Retinal pigment epithelial cell (primary cell): ENCODE measurements around the gene EEPD1.

Experiments used
- DNase-seq: peaks from one replicate; pipeline ENCODE4 v3.0.0-alpha.2; 2010; ENCODE audit warnings: low read depth
- H3K4me3 ChIP-seq: 2 replicates; pipeline ENCODE4 v1.5.1; 2011; ENCODE audit warnings: mild to moderate bottlenecking, low read length, control low read depth, moderate library complexity
- TF ChIP-seq, protein P1 (sequence below): conservative IDR thresholded peaks from 2 replicates; pipeline ENCODE4 v1.5.1; 2011; ENCODE audit warnings: low read depth, low read length, control low read depth, inconsistent platforms

The EEPD1 gene

DNA sequence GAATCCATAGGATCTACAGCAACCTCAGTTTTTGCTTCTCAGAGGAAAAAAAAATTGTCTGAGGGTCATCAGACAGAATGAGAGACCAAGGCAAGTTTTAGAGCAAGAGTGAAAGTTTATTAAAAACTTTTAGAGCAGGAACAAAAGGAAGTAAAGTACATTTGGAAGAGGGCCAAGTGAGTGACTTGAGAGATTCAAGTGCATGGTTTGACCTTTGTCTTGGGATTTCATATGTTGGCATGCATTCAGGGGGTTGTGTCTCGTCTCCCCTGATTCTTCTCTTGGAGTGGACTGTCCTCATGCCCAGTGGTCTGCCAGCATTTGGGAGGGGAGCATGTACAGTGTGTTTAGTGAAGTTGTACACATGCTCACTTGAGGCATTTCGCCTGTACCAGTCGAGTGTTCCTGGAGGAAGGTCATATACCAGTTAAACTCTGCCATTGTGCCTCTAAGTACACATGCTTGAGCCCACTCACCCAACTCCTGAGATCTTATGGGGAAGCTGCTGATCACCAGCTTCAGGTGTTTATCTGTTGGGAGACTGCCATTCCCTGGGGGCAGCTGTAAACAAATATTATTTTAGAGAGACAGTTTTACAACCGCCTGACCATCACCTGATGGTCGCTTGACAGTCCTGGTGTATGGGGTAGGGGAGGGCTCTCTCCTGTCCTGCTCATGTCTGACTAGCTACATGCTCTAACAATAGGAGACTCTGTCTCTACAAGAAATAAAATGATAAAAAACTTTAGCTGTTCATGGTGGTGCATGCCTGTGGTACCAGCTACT lies 109.4 kb downstream of the EEPD1 start:
- DNase-seq = no peak
- TF ChIP-seq, protein P1, sequence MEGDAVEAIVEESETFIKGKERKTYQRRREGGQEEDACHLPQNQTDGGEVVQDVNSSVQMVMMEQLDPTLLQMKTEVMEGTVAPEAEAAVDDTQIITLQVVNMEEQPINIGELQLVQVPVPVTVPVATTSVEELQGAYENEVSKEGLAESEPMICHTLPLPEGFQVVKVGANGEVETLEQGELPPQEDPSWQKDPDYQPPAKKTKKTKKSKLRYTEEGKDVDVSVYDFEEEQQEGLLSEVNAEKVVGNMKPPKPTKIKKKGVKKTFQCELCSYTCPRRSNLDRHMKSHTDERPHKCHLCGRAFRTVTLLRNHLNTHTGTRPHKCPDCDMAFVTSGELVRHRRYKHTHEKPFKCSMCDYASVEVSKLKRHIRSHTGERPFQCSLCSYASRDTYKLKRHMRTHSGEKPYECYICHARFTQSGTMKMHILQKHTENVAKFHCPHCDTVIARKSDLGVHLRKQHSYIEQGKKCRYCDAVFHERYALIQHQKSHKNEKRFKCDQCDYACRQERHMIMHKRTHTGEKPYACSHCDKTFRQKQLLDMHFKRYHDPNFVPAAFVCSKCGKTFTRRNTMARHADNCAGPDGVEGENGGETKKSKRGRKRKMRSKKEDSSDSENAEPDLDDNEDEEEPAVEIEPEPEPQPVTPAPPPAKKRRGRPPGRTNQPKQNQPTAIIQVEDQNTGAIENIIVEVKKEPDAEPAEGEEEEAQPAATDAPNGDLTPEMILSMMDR = no peak
- H3K4me3 ChIP-seq = no peak overlapping the region

DNA sequence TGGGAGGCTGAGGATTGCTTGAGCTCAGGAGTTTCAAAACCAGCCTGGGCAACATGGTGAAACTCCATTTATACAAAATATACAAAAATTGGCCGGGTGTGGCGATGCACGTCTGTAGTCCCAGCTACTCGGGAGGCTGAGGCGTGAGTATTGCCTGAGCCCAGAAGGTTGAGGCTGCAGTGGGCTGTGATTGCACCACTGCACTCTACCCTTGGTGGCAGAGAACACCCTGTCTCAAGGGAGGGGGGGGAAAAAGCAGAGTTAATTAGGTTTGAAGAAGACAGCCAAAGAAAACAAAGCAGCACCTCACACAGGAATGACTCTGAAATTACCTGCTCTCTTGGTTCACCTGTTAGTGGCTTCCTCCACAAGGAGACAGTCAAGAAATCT lies 110.0 kb downstream of the EEPD1 start:
- TF ChIP-seq, protein P1 = no peak
- DNase-seq = no peak
- no peak overlapping the region for H3K4me3 ChIP-seq

DNA sequence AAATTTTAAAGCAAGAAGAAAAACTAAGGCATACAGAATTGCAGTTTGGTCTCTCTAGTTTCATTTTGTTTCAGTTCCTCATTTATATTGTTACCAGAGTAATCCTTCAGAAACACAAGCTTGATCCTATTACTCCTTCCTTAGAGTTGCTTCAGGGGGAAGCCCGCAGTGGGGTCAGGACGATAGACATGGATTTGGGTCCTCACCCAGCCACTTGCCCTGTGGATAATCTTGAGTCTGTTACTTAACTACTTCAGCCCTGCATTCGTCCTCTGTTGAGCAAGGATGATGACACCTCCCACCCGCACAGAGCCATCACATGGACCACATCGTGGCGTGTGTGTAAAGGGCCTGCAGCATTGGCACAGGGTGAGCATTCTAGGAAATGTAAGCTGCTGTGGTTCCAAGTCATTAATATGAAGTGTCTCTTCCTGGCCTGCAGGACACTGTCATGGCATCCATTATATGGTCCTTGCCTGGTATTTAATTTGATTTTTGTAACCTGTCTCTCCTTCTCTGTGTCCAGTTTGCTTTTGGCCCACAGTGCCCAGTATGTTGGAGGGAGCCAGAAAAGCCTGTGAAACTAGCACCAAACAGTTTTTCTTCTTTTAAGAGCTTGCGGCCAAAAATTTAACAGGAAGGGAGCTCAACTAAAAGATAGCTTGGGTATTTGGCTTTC lies 111.2 kb downstream of the EEPD1 start:
- no peak overlapping the region for H3K4me3 ChIP-seq
- TF ChIP-seq, protein P1 = no peak
- no peak for DNase-seq

GRCh38 chr7:36264913-36265516 lies 112.0 kb downstream of the EEPD1 start:
- DNase-seq = no peak
- TF ChIP-seq, protein P1 = no peak
- H3K4me3 ChIP-seq = no peak overlapping the region

DNA sequence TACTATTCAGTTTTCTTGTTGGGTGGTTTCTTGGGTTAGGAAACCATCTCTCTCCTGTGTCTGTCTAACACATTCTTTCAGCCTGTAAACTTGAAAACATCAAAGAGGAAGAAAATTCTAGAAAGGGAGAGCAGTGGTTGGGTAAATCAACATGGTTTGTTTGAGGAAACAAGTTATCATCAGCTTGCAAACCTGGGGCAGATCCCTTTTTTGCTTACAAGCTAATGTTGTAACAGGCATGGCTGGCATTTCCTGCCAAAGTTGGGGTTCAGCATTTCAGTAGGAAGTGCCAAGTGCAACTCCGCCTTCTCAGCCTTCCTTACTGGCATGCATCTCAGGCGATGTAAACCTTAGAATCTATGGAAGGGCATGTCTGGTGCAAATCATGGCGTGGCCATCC lies 112.6 kb downstream of the EEPD1 start:
- no peak overlapping the region for H3K4me3 ChIP-seq
- DNase-seq = no peak
- TF ChIP-seq, protein P1 = no peak

DNA sequence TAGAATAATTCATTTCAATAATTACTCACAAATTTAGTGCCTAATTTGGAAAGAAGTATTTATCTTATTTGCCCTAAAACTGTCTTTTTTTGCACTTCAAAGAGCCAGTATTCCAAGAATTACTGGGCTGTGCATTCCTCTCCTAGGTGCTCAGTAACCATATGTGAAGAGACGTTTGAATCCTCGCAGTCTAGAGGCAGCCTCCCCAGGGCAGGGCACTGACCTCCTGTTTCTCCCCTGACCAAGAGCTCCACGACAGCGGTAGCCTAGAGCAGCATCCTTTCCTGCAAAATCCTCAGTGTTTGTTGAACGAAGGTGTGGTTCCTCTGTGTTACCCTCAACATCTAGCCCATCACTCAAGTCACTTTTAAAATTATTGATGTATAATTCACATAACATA lies 113.1 kb downstream of the EEPD1 start:
- DNase-seq = no peak
- TF ChIP-seq, protein P1 = no peak
- no peak overlapping the region for H3K4me3 ChIP-seq
